ENCODE results near the gene GHR. TPM values are rescaled to one million over a fixed set of nuclear protein-coding genes. Genes with fewer than 3 reads are reported as not detected.

GHR gene
- total and polyA plus RNA-seq, 2 donors (not counting 3 experiments of a cell fraction or from before 2014, with no cell fraction given) = 0.27 to 0.28 TPM

- Histone ChIP-seq H3K4me3 (replicated peaks in 1 of 3; ENCODE audit: insufficient read depth in 1 of 3, low read depth in 1 of 3, low read length in 3 of 3) (no peak overlapping the region), H3K9me3 (replicated peaks; ENCODE audit: control insufficient read depth, insufficient read depth, low read length) (no peaks in the 10 kb centered on the region), H3K79me2 (ENCODE audit: control insufficient read depth, insufficient read depth, low read length) (no peaks in the 10 kb centered on the region), H3K36me3 (ENCODE audit: control insufficient read depth in 2 of 2, extremely low read depth in 1 of 2, insufficient read depth in 2 of 2, low read length in 2 of 2) (no peaks in the 10 kb centered on the region), H3K27ac (ENCODE audit: insufficient read depth, low read depth, low read length) (no peak overlapping the region), H2AFZ (ENCODE audit: low read depth, low read length) (no peak overlapping the region), H3K9me1 (replicated peaks; ENCODE audit: control insufficient read depth, extremely low read depth, insufficient read depth, low read length) (no peaks in the 10 kb centered on the region), H3K4me2 (ENCODE audit: insufficient read depth, low read length) (no peak overlapping the region), H3K9ac (replicated peaks; ENCODE audit: extremely low read depth, insufficient read depth, low read length) (no peak overlapping the region), H4K20me1 (replicated peaks; ENCODE audit: control insufficient read depth, extremely low read depth, insufficient read depth, low read length) (no peaks in the 10 kb centered on the region), H3K27me3 (ENCODE audit: control insufficient read depth in 2 of 2, insufficient read depth in 2 of 2, low read length in 2 of 2) (no peaks in the 10 kb centered on the region), H3K4me1 (ENCODE audit: control insufficient read depth, extremely low read depth, insufficient read depth, low read length) (no peaks in the 10 kb centered on the region)
- dilution Hi-C loops (cut with MboI; ENCODE audit: extremely low pct_ligation_motif_present, low sequenced_read_pairs) = no loop called here
- ChIA-PET POLR2A (no interaction called here), CTCF (no interaction called here)
- FAIRE-seq = no peak
- no peak for TF ChIP-seq POLR2AphosphoS5 (IDR thresholded peaks at IDR 0.05; ENCODE audit: insufficient read depth, low read depth, low read length)
- TF ChIP-seq GATA2 (IDR thresholded peaks at IDR 0.05; ENCODE audit: insufficient read depth, insufficient read length, low read depth, low read length) = no peak
- no peak for TF ChIP-seq CTCF (IDR thresholded peaks at IDR 0.05; ENCODE audit: extremely low read depth in 1 of 2, insufficient read depth in 1 of 2, low read depth in 1 of 2, low read length in 2 of 2)
- no peak for TF ChIP-seq FOS (IDR thresholded peaks at IDR 0.05; ENCODE audit: borderline replicate concordance, insufficient read depth, low read length)
- no peak for TF ChIP-seq JUN (IDR thresholded peaks at IDR 0.05; ENCODE audit: borderline replicate concordance, insufficient read depth, insufficient read length, low read depth)
- no peak for TF ChIP-seq MYC (IDR thresholded peaks at IDR 0.05; ENCODE audit: low read depth, low read length)
- no peak for TF ChIP-seq MAX (IDR thresholded peaks at IDR 0.05; ENCODE audit: insufficient read depth, insufficient read length)
- TF ChIP-seq EZH2 (IDR thresholded peaks at IDR 0.05; ENCODE audit: borderline replicate concordance, low read depth, low read length, severe bottlenecking) = no peak
- no peak for TF ChIP-seq POLR2A (IDR thresholded peaks at IDR 0.05; ENCODE audit: low read depth, low read length)
- BruUV-seq (replicated peaks) = no TSS peak
- no peak for DNase-seq (ENCODE audit: low read depth, low spot score)
- intact Hi-C loops (cut with micrococcal nuclease) = no loop called here
These were observed 278.3 kb downstream of the GHR start for GRCh38 chr5:42701351-42702059.
